GM12874 (cell line): Measurements from ENCODE around the gene FRMD4A.

Experiments
- TF ChIP-seq, protein P1 (sequence below): IDR thresholded peaks from 2 replicates; pipeline ENCODE4 v1.5.1; 2011; ENCODE audit warnings: low read depth, mild to moderate bottlenecking, control low read depth, low read length, moderate library complexity; ENCODE audit not compliant: insufficient read depth

FRMD4A gene

DNA sequence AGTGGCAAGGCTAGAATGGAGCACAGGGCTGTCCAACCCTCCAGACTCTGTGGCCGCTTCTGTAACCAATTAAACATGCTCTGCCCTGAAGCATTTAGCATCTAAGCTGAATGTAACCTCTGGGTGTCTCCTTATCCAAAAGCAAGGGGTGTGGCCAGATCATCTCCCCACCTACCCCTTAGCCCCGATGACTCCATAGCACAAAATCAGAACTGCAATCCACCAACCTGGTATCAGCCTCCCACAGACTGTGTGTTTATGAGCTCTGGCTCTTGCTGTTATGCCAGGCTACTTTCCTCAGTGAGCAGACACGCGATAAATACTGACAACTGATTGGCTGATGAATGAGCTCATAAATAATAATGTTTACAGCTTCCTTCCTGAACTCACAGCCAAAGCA, 3.2 kb downstream of the FRMD4A start:
- TF ChIP-seq, protein P1, sequence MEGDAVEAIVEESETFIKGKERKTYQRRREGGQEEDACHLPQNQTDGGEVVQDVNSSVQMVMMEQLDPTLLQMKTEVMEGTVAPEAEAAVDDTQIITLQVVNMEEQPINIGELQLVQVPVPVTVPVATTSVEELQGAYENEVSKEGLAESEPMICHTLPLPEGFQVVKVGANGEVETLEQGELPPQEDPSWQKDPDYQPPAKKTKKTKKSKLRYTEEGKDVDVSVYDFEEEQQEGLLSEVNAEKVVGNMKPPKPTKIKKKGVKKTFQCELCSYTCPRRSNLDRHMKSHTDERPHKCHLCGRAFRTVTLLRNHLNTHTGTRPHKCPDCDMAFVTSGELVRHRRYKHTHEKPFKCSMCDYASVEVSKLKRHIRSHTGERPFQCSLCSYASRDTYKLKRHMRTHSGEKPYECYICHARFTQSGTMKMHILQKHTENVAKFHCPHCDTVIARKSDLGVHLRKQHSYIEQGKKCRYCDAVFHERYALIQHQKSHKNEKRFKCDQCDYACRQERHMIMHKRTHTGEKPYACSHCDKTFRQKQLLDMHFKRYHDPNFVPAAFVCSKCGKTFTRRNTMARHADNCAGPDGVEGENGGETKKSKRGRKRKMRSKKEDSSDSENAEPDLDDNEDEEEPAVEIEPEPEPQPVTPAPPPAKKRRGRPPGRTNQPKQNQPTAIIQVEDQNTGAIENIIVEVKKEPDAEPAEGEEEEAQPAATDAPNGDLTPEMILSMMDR: no peak

DNA sequence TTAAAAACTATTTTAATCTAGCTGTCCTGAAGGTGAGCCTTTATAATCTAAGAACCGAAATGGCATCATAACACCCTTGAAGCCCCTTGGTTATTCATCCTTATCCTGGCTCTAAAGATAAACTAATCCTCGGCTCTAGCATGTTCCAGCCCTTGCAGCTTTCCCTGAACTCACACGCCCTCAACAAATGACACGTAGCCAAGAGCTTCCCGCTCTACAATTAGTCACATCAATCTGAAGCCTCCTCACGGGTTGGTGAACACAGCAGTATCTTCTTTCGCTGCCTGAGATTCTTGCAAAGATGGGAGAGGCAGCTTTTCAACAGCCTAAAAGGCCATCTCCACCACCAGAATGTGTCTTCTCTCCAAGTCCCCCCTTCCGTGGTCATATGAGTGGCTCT, 4.1 kb downstream of the FRMD4A start:
- TF ChIP-seq, protein P1: no peak

DNA sequence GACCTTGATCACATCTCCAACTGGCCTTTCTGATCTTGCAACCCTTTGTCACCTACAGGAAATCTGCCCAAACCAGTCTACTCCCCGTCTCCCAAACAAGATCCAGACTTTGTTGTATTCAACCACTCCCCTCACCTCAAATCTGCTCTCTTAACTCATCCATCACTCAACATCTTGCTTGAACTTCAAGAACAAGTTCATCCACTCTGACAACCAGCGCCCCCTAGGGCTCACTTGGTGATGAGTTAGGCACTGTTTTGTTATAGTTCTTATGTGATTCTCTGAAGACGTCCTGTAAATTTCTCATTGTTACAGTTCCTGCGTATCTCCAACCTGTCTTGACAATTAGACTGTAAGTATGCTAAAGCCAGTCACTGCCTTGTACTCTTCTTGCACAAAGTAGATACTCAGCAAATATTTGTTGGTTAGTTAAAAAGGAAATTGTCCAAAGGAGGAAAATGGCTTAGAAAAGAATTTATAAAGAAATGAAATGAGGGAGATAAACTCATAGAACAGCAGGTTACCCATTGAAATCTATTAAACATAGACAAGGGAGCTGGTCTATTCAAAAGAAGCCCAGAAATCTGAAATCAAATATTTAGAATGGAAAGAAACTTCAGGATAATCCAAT, 5.3 kb downstream of the FRMD4A start:
- TF ChIP-seq, protein P1: peak; percentile 59; the same call in 1 of the 2 replicates

DNA sequence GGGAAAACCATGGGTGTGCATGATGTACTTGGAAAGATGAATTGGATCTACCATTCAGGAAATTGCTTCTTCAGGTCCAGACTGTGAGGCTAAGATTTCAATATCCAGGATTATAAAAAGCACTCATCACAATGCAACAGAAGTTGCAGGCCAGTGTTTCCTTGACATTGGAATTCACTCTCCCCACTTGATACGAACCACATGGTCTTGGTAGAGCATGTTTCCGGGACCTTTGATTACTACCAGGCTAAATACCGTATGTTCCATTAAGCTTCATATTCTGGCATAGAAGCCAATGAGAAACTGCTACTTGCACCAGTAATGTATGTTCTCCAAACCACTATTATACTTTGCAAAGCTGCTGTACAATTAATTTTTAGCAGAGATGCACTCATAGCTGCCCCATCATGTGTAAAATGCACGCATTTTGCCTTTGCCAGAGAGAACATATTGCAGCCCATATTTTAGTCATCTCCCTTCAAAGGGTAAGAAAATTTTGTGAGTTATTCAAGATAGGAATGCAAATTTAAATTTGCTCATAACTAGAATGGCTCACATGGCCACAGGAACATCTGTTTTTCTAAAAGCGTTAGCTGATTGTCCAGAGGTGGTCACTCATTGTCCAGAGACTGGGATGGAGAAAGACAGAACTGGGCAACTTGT, 8.1 kb downstream of the FRMD4A start:
- TF ChIP-seq, protein P1: no peak

DNA sequence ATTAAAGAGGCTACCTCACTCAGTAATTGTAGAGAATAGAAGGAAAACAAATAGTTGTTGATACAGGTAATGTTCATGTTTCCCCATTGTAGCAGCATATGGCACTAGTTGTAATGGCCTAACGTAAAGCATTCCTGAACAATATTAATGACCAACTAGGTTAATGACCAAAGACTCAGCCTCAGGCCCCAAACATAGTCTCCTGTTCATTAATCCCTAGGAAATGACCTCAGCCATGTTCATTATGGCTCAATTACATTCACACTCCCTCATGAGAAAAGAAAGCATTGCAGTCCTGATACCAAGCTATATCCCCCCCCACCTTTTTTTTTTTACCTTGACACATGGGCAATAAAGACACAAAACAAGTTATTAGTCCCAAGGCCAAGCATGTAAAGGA, 12.7 kb downstream of the FRMD4A start:
- TF ChIP-seq, protein P1: no peak

DNA sequence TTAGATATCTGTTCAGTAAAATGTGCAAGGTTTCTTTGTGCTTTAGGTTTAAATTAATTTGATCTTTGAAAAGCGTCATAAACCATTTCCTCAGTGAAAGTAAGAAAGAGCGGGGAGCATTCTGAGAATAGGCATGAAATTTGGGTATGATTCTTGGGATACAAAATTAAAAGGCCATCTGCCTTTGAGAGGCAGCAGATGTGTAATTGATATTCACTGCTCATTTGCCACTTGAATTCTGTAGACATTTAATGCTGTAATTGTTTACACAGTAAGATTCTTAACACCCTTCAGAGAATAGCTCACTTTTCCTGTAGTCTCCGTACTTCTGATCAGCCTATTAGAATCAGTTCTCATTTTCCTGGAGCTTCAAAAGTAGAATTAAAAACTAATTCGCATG, 18.7 kb downstream of the FRMD4A start:
- TF ChIP-seq, protein P1: no peak

DNA sequence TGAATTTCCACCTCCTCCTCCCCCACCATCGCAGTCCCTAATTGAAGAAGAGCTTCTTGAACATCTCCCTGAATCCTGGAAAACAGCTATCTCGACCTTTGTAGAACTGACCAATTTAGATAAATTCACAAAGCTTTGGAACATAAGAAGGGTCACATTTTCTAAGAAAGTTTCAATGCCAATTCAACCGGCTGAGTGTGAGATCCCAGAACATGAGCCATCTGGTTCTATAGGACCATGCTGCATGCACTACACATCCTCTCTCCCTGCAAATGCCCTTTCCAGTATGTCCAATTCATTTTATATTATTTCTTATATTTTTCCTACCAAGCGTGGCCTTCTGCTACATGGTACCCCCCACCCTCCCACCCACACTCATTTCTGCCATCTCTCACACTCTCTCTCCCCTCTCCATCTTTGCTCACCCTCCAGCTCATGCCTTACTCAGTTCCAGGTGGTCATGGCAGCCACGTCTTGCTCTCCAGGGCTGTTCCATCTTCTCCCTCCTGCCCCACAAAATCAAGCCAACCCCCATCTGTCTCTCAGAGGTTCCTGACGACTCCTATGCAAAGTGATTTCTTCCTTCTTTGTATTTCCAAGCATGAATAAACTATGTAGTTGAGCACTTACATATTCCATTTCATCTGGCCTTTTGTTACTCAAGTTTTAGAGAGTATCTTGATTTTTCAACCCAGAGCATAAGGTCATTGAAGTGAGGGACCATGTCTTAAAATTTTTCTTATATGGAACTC, 19.3 kb downstream of the FRMD4A start:
- TF ChIP-seq, protein P1: no peak
